Measurements from ENCODE around the gene CSHL1. TPM values are rescaled to one million over a fixed set of nuclear protein-coding genes. Genes with fewer than 3 reads are reported as not detected.

The CSHL1 gene
- total RNA-seq, 4 donors from 2014 or later = not detected

DNA sequence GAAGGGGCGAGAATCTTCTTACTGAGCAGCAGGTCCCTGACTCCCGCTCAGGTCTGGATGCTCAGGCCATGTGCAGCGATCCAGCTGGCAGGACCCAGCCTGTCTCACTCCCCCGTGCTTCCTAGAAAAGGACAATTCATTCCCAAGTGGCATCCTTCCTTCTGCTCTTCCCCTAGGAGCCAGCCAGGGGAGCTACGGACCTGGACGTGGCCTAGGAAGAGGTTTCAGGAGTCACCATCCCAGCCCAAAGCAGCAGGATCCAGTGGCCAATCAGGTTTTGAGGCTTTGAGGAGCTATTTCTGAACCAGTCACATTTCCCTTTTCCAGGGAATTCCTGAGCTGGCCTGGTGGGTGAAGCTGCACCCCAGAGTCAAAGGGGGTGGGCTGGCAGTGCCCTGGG lies 28.8 kb upstream of the CSHL1 start:
- Histone ChIP-seq H3K27ac (no peak overlapping the region), H3K4me3 (no peak overlapping the region), H3K4me1 (no peaks in the 10 kb centered on the region), H3K9me3 (no peaks in the 10 kb centered on the region), H3K27me3 (no peaks in the 10 kb centered on the region), H3K36me3 (no peaks in the 10 kb centered on the region)
- DNase-seq (ENCODE audit: low spot score in 2 of 2) = no peak
- no peak for TF ChIP-seq POLR2A (IDR thresholded peaks at IDR 0.05)
- no peak for TF ChIP-seq EP300 (IDR thresholded peaks at IDR 0.05)
- TF ChIP-seq, protein P1, sequence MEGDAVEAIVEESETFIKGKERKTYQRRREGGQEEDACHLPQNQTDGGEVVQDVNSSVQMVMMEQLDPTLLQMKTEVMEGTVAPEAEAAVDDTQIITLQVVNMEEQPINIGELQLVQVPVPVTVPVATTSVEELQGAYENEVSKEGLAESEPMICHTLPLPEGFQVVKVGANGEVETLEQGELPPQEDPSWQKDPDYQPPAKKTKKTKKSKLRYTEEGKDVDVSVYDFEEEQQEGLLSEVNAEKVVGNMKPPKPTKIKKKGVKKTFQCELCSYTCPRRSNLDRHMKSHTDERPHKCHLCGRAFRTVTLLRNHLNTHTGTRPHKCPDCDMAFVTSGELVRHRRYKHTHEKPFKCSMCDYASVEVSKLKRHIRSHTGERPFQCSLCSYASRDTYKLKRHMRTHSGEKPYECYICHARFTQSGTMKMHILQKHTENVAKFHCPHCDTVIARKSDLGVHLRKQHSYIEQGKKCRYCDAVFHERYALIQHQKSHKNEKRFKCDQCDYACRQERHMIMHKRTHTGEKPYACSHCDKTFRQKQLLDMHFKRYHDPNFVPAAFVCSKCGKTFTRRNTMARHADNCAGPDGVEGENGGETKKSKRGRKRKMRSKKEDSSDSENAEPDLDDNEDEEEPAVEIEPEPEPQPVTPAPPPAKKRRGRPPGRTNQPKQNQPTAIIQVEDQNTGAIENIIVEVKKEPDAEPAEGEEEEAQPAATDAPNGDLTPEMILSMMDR (IDR thresholded peaks at IDR 0.05) = no peak
- 73 to 84% methylated on average over 4 to 6 of the region's 6 CpGs for WGBS, 2 donors

DNA sequence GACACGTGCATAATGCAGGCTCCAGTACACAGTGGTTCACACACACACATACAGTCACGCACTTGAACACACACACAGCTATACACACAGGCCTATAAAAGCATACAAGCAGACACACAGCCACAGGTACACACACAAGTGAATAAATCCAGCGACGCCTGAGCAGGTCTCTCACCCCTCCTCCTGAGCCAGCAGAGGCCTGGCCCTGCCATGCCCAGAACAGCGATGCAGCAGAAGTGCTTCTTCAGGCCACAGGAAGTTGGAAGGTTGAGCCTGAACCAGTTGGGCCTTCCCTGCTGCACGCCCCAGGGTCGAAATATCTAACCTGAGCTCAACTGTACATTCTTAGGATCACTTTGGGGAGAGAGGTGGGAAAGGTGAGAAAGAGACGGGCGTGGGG lies 28.3 kb upstream of the CSHL1 start:
- Histone ChIP-seq H3K36me3 (no peaks in the 10 kb centered on the region), H3K4me1 (no peaks in the 10 kb centered on the region), H3K4me3 (no peak overlapping the region), H3K27ac (no peak overlapping the region), H3K27me3 (no peaks in the 10 kb centered on the region), H3K9me3 (no peaks in the 10 kb centered on the region)
- 88 to 91% methylated on average over 9 of the region's 9 CpGs for WGBS, 2 donors
- no peak for DNase-seq (ENCODE audit: low spot score in 2 of 2)
- TF ChIP-seq, protein P1 (IDR thresholded peaks at IDR 0.05) = no peak
- no peak for TF ChIP-seq EP300 (IDR thresholded peaks at IDR 0.05)
- no peak for TF ChIP-seq POLR2A (IDR thresholded peaks at IDR 0.05)

DNA sequence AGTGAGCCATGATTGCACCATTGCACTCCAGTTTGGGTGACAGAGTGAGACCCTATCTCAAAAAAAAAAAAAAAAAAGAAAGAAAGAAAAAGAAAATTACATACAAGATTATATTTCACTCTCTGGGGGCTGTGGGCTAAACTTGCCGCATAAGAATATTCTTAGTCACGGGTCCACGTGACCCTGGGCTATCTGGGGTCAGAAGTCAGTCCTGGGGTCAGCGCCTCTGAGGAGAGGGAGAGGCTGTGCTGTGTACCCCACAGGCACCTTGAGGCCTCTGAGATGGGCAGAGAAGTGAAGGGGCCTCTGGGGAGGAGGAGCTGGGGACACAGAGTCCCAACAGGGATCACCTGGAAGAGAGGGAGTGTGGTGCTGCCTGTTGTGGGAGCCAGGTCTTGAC lies 26.9 kb upstream of the CSHL1 start:
- no peaks in the 10 kb centered on the region for H3K4me1 ChIP-seq
- WGBS, 2 donors = 62 to 71% methylated on average over 4 of the region's 4 CpGs
- no peak overlapping the region for H3K27ac ChIP-seq
- no peaks in the 10 kb centered on the region for H3K9me3 ChIP-seq
- H3K27me3 ChIP-seq = no peaks in the 10 kb centered on the region
- DNase-seq (ENCODE audit: low spot score in 2 of 2) = no peak
- TF ChIP-seq POLR2A (IDR thresholded peaks at IDR 0.05) (no peak), EP300 (IDR thresholded peaks at IDR 0.05) (no peak)
- TF ChIP-seq, protein P1 (IDR thresholded peaks at IDR 0.05) = no peak
- H3K36me3 ChIP-seq = no peaks in the 10 kb centered on the region
- no peak overlapping the region for H3K4me3 ChIP-seq

DNA sequence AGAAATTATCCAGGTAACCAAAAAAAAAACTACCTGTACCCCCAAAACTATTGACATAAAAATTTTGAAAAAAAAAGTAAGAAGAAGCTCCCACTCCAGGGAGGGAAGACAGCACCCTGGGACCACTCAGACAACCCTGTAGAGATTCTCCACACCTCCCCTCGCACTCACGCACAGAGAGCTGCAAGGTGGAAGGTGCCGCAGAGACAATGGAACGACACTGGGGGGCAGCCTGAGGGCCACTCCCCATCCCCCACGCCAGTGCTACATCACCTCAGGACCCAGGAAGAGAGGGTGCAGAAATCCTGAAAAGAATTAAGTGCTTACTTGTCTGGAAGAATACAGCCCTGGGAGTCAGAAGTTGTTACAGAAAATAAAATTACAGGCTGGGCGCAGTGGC lies 26.3 kb upstream of the CSHL1 start:
- no peak overlapping the region for H3K27ac ChIP-seq
- no peaks in the 10 kb centered on the region for H3K36me3 ChIP-seq
- no peaks in the 10 kb centered on the region for H3K9me3 ChIP-seq
- peaks cover 0 to 1% (median 0%) of the 10 kb centered on the region in 4 donors for H3K4me1 ChIP-seq
- TF ChIP-seq, protein P1 (IDR thresholded peaks at IDR 0.05) = no peak
- TF ChIP-seq EP300 (IDR thresholded peaks at IDR 0.05) = no peak
- TF ChIP-seq POLR2A (IDR thresholded peaks at IDR 0.05) = no peak
- DNase-seq (ENCODE audit: low spot score in 2 of 2) = no peak
- 72 to 86% methylated on average over 6 of the region's 6 CpGs for WGBS, 2 donors
- no peak overlapping the region for H3K4me3 ChIP-seq
- H3K27me3 ChIP-seq = no peaks in the 10 kb centered on the region

DNA sequence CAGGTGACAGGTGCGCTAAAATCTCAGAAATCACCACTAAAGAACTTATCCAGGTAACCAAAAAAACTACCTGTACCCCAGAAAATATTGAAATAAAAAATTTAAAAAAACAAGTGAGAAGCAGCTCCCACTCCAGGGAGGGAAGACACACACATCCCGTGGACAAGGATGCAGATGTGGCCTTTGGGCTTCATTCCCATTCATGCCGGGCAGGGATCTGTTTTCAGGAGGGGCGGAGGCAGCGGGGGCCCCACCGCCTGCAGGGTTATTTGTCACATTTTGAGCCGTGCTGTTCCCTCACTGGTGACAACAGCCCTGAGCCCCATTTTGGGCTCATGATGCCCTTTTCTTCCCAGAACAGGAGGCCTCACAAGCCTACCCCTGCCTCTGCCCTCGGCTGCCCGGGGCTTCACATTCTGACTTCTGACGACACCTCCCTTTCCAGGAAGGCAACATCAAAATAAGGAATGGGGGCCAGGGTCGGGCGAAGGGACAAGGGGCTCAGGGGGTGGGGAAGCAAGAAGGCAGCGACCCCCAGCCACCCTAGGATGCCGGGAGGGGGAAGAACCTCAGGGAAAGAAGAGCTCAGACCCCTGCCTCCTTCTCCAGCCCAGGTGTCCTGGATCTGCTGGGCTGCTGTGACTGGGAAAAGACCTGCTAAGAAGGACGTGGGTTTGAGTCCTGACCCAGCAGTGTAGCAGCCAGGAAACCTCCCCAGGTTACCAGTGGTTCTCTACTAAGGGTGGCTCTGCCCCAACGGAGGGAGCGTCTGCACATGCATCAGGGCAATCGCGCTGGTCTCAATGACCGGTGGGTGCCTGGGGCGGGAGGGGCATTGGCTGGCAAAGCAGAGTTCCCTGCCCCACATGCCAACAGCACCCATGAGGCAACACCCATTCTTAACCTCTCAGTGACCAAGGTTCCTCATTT lies 23.4 kb upstream of the CSHL1 start:
- Histone ChIP-seq H3K4me1 (peaks cover 0 to 22% (median 3%) of the 10 kb centered on the region in 4 donors), H3K9me3 (no peaks in the 10 kb centered on the region), H3K27ac (no peak overlapping the region), H3K27me3 (no peaks in the 10 kb centered on the region), H3K36me3 (no peaks in the 10 kb centered on the region), H3K4me3 (no peak overlapping the region)
- no peak for DNase-seq (ENCODE audit: low spot score in 2 of 2)
- TF ChIP-seq EP300 (IDR thresholded peaks at IDR 0.05) = no peak
- no peak for TF ChIP-seq POLR2A (IDR thresholded peaks at IDR 0.05)
- TF ChIP-seq, protein P1 (IDR thresholded peaks at IDR 0.05) = no peak
- 73 to 77% methylated on average over 21 of the region's 21 CpGs for WGBS, 2 donors
